LNCaP clone FGC (cell line): Measurements from ENCODE around the gene CDC45.

Experiments used
- DNase-seq: peaks from one replicate; pipeline ENCODE4 v3.0.0-alpha.2; 2011; ENCODE audit warnings: low read depth
- H3K4me3 ChIP-seq: 2 replicates; pipeline ENCODE4 v1.5.1; 2011; ENCODE audit warnings: mild to moderate bottlenecking, low read depth, low read length, control low read depth
- TF ChIP-seq, protein P1 (sequence below): IDR thresholded peaks from 2 replicates; pipeline ENCODE4 v1.5.1; 2012; ENCODE audit warnings: mild to moderate bottlenecking; ENCODE audit not compliant: control insufficient read depth, insufficient read depth; ENCODE audit errors: extremely low read depth

The CDC45 gene

DNA sequence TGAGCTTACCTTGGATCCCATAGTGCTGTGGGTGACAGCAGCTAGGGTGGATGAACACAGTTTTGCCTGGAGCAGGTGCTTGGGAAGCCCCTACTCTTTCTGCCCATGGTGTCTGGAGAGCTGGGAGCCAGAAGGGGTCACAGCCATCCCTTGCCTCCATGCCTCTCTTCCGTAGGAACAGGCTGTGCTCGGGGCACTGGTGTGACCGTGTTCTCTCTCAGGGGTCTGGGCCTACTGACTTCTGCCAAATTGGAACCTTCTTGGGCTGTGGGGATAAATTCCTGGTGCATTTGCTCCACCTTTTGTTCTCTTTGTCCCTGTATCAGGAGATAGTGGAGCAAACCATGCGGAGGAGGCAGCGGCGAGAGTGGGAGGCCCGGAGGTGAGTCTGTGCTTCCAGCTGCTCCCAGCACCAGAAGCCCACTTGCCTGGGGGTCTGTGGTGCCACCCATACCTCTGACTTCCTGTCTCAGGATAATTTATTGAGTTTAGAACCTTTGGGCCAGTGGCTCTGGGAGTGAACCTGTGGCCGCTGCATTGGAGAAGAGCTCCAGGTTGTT is 14.4 kb downstream of the CDC45 start:
- no peak for DNase-seq
- TF ChIP-seq, protein P1, sequence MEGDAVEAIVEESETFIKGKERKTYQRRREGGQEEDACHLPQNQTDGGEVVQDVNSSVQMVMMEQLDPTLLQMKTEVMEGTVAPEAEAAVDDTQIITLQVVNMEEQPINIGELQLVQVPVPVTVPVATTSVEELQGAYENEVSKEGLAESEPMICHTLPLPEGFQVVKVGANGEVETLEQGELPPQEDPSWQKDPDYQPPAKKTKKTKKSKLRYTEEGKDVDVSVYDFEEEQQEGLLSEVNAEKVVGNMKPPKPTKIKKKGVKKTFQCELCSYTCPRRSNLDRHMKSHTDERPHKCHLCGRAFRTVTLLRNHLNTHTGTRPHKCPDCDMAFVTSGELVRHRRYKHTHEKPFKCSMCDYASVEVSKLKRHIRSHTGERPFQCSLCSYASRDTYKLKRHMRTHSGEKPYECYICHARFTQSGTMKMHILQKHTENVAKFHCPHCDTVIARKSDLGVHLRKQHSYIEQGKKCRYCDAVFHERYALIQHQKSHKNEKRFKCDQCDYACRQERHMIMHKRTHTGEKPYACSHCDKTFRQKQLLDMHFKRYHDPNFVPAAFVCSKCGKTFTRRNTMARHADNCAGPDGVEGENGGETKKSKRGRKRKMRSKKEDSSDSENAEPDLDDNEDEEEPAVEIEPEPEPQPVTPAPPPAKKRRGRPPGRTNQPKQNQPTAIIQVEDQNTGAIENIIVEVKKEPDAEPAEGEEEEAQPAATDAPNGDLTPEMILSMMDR, result no peak
- H3K4me3 ChIP-seq, result no peak overlapping the region

DNA sequence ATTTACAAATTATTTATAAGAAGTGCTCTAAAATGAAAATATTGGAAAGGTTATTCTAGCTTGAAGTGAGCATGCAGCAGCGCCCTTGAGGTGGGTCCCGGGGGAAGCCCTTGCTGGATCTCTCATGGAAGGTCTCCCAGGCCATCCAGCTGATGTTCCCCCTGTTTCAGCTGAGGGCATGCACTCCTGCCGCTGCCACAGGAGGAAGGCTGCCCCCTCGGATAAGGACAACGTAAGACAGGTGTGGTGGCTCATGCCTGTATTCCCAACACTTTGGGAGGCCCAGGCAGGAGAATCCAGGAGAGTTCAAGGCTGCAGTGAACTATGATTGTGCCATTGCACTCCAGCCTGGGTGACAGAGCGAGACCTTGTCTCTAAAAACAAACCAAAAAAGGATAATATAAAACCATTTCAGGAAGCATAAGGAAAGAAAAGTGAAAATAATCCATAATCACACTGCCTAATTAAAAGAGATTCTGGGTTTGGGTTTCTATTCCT is 15.0 kb downstream of the CDC45 start:
- TF ChIP-seq, protein P1, result no peak
- no peak overlapping the region for H3K4me3 ChIP-seq
- DNase-seq, result no peak

DNA sequence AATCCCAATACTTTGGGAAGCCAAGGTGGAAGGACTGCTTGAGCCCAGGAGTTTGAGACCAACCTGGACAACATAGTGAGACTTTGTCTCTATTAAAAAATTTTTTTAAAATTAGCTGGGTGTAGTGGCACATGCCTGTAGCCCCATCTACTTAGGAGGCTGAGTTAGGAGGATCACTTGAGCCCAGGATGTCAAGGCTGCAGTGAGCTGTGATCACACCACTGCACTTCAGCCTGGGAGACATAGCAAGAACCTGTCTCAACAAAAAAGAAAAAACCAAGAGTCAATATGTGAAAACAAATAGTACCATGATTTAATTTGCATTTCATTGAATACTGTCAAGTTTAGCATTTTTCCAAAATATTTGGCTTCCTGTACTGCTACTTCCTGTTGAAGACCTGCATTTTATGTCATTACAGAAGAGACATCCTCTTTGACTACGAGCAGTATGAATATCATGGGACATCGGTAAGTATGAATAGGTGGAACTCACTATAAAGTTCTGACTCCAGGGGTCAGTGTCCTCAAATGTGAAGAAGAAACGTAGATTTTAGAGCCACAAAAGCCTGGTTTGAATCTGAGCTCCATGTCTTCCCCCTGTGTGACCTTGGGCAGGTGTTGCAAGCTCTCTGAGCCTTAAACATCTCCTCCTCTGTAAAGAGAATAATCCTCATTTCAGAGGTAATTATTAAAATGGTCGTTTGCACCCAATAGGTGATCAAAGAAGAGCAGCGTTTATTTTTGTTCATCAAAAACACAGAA is 16.0 kb downstream of the CDC45 start:
- H3K4me3 ChIP-seq, result no peak overlapping the region
- TF ChIP-seq, protein P1, result peak; percentile 28
- DNase-seq, result no peak

DNA sequence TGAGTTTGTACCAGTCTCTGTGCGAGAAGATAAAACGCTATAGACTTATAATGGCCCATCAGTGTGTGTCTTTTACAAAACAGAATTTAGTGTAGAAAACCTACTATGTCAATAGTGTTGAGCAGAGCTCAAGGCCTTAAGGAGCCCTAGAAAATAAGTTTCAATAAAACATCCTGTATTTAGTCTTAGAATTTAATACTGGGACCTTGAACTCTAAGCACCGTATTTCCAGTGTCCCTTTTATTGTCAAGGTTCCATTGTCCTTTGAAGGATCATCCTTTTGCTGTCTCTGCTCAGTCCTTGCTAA is 16.6 kb downstream of the CDC45 start:
- no peak for DNase-seq
- TF ChIP-seq, protein P1, result no peak
- no peak overlapping the region for H3K4me3 ChIP-seq

DNA sequence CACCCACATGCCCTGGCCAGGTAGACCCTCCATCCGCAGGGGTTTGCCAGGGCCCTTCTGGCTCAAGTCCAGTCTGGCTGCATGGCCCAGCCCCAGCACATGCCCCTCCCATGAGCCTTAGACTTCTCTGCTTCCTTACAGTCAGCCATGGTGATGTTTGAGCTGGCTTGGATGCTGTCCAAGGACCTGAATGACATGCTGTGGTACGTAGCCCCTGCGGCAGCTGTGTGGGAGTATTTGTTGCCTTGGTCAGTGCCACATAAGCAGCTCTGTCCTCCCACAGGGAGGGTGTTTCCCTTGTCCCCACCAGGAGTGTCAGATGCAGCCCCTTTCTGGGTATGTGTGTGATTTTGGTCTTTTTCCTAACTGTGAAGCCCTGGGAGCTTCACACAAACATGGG is 17.5 kb downstream of the CDC45 start:
- no peak overlapping the region for H3K4me3 ChIP-seq
- TF ChIP-seq, protein P1, result no peak
- no peak for DNase-seq

DNA sequence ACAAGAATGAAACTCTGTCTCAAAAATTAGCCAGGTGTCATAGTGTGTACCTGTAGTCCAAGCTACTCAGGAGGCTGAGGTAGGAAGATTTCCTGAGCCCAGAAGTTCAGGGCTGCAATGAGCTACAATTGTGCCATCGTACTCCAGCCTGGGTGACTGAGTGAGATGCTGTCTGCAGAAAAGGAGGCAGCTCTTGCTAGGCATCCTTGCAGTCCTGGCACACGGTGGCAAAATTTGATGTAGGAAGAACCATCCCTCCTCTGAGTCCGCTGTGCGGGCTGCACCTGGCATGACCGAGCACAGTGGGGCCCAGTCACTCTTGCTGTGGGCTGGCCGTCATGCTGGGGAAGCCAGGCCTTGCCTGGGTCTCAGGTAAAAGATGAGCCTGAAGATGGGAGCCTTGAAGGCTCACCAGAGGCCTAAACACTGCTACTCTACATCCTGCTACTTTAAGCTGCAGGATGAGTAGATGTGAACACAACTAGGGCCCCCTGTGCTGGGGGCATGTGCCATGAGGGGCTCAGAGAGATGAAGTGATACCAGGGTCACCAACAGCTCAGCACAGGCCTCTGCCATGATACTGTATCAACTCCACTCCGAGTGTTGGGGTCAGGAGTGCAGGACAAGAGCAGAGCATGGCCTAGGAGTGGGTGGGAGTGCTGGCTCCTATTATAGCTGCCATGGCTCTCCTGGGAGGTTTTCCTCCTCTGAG is 18.6 kb downstream of the CDC45 start:
- H3K4me3 ChIP-seq, result no peak overlapping the region
- TF ChIP-seq, protein P1, result no peak
- DNase-seq, result no peak
